Parathyroid adenoma (tissue), 2 donors: ENCODE data around the gene DVL2.

Source experiments
- H2AFZ ChIP-seq: fragments of 300-600 bp; sonication (generic); one replicate; pipeline ENCODE4 v1.7.0; 2017; ENCODE audit warnings: antibody characterized with exemption, mild to moderate bottlenecking
- H3K27ac ChIP-seq: fragments of 300-600 bp; sonication (generic); one replicate; pipeline ENCODE4 v1.7.0; 2017
- H3K27me3 ChIP-seq: fragments of 300-600 bp; sonication (generic); one replicate; pipeline ENCODE4 v1.7.0; 2017; ENCODE audit warnings: low read length; ENCODE audit not compliant: control insufficient read depth, insufficient read depth
- H3K36me3 ChIP-seq: fragments of 300-600 bp; sonication (generic); one replicate; pipeline ENCODE4 v1.7.0; 2017; ENCODE audit warnings: low read length; ENCODE audit not compliant: control insufficient read depth, insufficient read depth
- H3K4me1 ChIP-seq: fragments of 300-600 bp; sonication (generic); one replicate; pipeline ENCODE4 v1.7.0; 2017; ENCODE audit warnings: control low read depth
- H3K4me2 ChIP-seq: fragments of 300-600 bp; sonication (generic); one replicate; pipeline ENCODE4 v1.7.0; 2017; ENCODE audit warnings: low read length
- H3K4me3 ChIP-seq: fragments of 300-600 bp; sonication (generic); one replicate; pipeline ENCODE4 v1.7.0; 2017; ENCODE audit warnings: low read depth, low read length
- H3K79me2 ChIP-seq: fragments of 300-600 bp; sonication (generic); one replicate; pipeline ENCODE4 v1.7.0; 2017; ENCODE audit warnings: control low read depth
- H3K9ac ChIP-seq: fragments of 300-600 bp; sonication (generic); one replicate; pipeline ENCODE4 v1.7.0; 2017; ENCODE audit warnings: mild to moderate bottlenecking
- H3K9me3 ChIP-seq: fragments of 300-600 bp; sonication (generic); one replicate; pipeline ENCODE4 v1.7.0; 2017; ENCODE audit warnings: low read length; ENCODE audit not compliant: control insufficient read depth
- TF ChIP-seq, protein P1 (sequence below): fragments of 300-600 bp; sonication (generic); IDR thresholded peaks from one replicate; pipeline ENCODE4 v1.7.0; 2017; ENCODE audit warnings: antibody characterized with exemption, mild to moderate bottlenecking
- donor health status: primary hyperparathyroidism.

Gene DVL2

DNA sequence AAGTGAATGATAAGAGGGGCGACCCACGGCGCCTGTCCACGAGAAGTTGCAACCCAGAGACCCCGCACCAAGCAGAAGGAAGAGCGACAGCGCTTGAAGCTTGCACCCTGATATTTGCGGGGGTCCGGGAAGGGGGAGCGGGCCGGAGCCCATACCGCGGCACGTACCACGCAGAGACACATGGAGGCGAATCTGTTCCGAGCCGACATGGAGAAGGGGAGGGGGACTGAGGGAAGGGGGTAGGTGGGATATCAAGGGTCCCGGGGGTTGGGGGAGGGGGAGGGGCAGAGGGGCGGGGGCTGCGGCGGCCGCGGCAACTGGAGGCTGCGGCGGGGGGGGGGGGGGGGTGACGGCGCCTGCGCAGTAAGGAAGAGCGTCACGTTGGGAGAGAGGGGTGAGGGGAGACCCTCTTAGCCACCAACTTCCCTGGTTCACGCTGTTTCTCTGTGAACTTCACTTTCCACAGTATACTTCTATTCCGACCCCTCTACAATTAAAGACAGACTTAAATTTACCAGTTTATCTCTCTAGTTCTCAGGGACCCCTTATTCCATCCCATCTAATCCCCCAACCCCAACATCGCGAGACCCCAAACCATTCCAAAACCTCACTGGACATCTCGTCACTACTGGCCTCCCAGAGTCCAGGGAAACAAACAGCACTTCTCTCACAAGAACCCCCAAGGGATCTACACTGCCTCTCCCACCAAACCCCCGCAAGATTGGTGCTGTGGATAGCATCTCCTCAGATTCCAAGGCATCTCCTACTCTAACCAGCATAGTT, 22.6 kb downstream of the DVL2 start:
- no peak overlapping the region for H2AFZ ChIP-seq
- TF ChIP-seq, protein P1, sequence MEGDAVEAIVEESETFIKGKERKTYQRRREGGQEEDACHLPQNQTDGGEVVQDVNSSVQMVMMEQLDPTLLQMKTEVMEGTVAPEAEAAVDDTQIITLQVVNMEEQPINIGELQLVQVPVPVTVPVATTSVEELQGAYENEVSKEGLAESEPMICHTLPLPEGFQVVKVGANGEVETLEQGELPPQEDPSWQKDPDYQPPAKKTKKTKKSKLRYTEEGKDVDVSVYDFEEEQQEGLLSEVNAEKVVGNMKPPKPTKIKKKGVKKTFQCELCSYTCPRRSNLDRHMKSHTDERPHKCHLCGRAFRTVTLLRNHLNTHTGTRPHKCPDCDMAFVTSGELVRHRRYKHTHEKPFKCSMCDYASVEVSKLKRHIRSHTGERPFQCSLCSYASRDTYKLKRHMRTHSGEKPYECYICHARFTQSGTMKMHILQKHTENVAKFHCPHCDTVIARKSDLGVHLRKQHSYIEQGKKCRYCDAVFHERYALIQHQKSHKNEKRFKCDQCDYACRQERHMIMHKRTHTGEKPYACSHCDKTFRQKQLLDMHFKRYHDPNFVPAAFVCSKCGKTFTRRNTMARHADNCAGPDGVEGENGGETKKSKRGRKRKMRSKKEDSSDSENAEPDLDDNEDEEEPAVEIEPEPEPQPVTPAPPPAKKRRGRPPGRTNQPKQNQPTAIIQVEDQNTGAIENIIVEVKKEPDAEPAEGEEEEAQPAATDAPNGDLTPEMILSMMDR = no peak
- no peaks in the 10 kb centered on the region for H3K36me3 ChIP-seq
- H3K4me2 ChIP-seq = no peak overlapping the region
- H3K4me3 ChIP-seq = no peak overlapping the region
- peaks cover 11% of the 10 kb centered on the region for H3K79me2 ChIP-seq
- H3K4me1 ChIP-seq = peaks cover 16% of the 10 kb centered on the region
- H3K9ac ChIP-seq = no peak overlapping the region
- H3K27ac ChIP-seq = no peak overlapping the region
- H3K9me3 ChIP-seq = no peaks in the 10 kb centered on the region
- no peaks in the 10 kb centered on the region for H3K27me3 ChIP-seq

DNA sequence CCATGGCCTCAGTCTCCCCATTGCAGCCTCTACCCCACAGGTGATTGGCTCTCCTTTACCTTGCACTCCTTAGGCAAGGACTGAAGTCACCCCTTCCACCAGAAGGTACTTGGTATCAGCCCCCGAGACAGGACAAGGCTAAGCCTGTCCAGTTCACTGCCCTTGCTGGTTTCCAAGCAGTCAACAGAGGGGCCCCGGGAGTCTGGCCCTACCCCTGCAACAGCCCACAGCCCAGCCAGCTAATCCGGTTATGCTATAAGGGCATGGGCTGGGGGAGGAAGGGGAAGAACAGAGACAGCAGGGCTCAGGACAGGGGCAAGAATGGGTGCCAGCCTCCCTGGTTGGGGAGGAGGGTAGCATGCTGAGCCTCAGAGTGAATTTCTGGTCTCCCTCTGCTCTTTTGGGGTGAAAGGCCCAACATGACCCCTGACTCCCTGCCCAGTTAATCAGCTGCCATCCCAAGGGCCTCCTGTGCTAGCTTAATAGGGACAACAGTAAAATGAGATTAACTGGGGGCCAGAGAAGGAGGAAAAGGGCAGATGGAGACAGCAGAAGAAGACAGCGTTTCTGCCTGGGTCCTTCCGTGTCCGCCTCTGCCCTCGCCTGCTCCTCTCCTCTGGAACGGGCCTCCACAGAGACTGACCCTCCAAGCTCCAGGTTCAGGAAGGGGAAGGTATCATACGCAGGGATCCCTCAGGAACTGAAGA, 25.4 kb downstream of the DVL2 start:
- no peaks in the 10 kb centered on the region for H3K27me3 ChIP-seq
- peaks cover 9% of the 10 kb centered on the region for H3K79me2 ChIP-seq
- no peaks in the 10 kb centered on the region for H3K36me3 ChIP-seq
- H3K9me3 ChIP-seq = no peaks in the 10 kb centered on the region
- TF ChIP-seq, protein P1 = no peak
- H3K4me1 ChIP-seq = peaks cover 4% of the 10 kb centered on the region
- no peak overlapping the region for H2AFZ ChIP-seq
- no peak overlapping the region for H3K9ac ChIP-seq
- no peak overlapping the region for H3K4me3 ChIP-seq
- H3K4me2 ChIP-seq = no peak overlapping the region
- no peak overlapping the region for H3K27ac ChIP-seq

DNA sequence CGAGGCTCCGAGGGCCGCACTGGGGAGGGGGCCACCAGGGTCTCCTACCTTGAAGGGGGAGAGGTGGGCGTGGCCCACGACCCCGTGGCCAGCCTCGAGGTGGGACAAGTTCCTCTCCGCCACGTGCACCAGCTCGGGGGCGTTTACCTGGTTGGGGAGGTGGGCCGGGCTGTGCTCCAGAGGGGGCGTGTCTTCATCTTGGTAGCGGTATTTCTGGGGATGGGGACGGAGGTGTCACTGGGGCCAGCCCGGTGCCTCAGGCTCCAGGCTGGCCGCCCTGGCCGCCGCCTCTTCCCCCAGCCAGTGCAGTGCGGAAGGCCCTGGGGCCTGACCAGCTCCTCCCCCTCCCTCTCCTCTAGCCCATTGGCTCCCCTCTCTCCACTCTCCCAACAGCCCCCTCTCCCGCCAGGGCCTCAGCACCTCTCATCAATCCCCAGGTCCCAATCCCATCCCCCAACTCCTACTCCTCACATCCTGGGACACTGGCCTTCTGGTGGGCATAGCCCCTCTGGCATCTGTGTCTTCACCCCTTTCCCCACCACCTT, 26.2 kb downstream of the DVL2 start:
- Histone ChIP-seq H3K9ac (no peak overlapping the region), H3K4me2 (no peak overlapping the region), H3K36me3 (no peaks in the 10 kb centered on the region), H3K4me3 (no peak overlapping the region), H2AFZ (no peak overlapping the region), H3K4me1 (peaks cover 4% of the 10 kb centered on the region), H3K9me3 (no peaks in the 10 kb centered on the region), H3K27me3 (no peaks in the 10 kb centered on the region), H3K27ac (no peak overlapping the region), H3K79me2 (peaks cover 5% of the 10 kb centered on the region)
- TF ChIP-seq, protein P1 = no peak

- Histone ChIP-seq H3K27me3 (no peaks in the 10 kb centered on the region), H3K4me3 (no peak overlapping the region), H2AFZ (no peak overlapping the region), H3K36me3 (no peaks in the 10 kb centered on the region), H3K4me2 (no peak overlapping the region), H3K4me1 (peaks cover 4% of the 10 kb centered on the region), H3K27ac (no peak overlapping the region), H3K9ac (no peak overlapping the region), H3K9me3 (no peaks in the 10 kb centered on the region), H3K79me2 (peaks cover 4% of the 10 kb centered on the region)
- TF ChIP-seq, protein P1 = no peak
Measured at GRCh38 chr17:7207120-7208001, 27.0 kb downstream of the DVL2 start.
